ENCODE measurements around the gene MAB21L3.
"Not testable (repeated sequence)": the region's sequence is repeated elsewhere in the genome, so short reads cannot be mapped to it uniquely, and the experiment has no call there.

MAB21L3 gene

DNA sequence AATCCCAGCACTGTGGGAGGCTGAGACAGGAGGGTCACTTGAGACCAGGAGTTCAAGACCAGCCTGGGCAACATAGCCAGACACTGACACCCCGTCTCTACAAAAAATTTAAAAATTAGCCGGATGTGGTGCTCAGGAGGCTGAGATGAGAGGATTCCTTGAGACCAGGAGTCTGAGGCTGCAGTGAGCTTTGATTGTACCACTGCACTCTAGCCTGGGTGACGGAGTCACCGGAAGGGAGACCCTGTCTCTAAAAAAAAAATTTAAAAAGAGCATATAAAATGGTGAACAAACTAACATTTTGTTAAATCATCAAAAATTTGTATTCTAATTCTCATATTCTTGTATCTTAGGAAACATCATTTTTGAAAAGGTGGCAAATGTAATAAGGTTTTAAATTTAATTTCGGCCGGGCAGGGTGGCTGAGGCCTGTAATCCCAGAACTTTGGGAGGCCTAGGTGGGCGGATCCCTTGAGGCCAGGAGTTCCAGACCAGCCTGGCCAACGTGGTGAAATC lies 27.1 kb downstream of the MAB21L3 start:
- H3K27ac ChIP-seq (ENCODE audit: low read depth, low read length, severe bottlenecking), result no peak overlapping the region
- H3K4me1 ChIP-seq (ENCODE audit: control insufficient read depth, insufficient read depth, low read length, poor library complexity, severe bottlenecking), result no peaks in the 10 kb centered on the region
- WGBS, 2 experiments (ENCODE audit: insufficient coverage in 2 of 2), result 93% methylated on average over 5 of the region's 8 CpGs
- no peaks in the 10 kb centered on the region for H3K36me3 ChIP-seq (ENCODE audit: control insufficient read depth, insufficient read depth, low read length)
- H3K4me3 ChIP-seq (ENCODE audit: extremely low read depth, insufficient read depth, low read length, poor library complexity, severe bottlenecking), result no peak overlapping the region
- H3K9me3 ChIP-seq (ENCODE audit: control insufficient read depth, low read length), result no peaks in the 10 kb centered on the region

GRCh38 chr1:116139592-116140134 lies 28.5 kb downstream of the MAB21L3 start:
- Histone ChIP-seq H3K27ac (ENCODE audit: low read depth, low read length, severe bottlenecking) (no peak overlapping the region), H3K4me3 (ENCODE audit: extremely low read depth, insufficient read depth, low read length, poor library complexity, severe bottlenecking) (no peak overlapping the region), H3K4me1 (ENCODE audit: control insufficient read depth, insufficient read depth, low read length, poor library complexity, severe bottlenecking) (no peaks in the 10 kb centered on the region), H3K36me3 (ENCODE audit: control insufficient read depth, insufficient read depth, low read length) (no peaks in the 10 kb centered on the region), H3K9me3 (ENCODE audit: control insufficient read depth, low read length) (peaks cover 6% of the 10 kb centered on the region)
- 93 to 94% methylated on average over 5 to 6 of the region's 6 CpGs for WGBS, 2 experiments (ENCODE audit: insufficient coverage in 2 of 2)

DNA sequence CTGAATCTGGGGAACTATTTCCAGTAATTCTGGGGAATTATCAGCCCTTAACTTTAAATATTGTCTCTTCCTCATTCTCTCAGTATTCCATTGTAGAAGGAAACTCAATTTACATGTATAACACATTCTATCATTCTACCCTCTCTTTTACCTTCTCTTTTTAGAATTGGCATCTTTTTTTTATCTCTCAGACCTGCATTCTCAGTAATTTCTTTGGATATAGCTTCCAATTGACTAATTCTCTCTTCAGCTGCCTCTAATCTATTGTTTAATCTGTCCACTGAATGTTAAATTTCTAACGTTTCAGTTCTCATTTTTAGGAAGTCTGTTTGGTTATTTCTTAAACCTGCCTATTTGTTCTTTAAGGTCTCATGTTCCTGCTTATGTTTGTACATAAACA lies 33.0 kb downstream of the MAB21L3 start:
- Histone ChIP-seq H3K9me3 (ENCODE audit: control insufficient read depth, low read length) (peaks cover 6% of the 10 kb centered on the region), H3K27ac (ENCODE audit: low read depth, low read length, severe bottlenecking) (no peak overlapping the region), H3K36me3 (ENCODE audit: control insufficient read depth, insufficient read depth, low read length) (no peaks in the 10 kb centered on the region), H3K4me3 (ENCODE audit: extremely low read depth, insufficient read depth, low read length, poor library complexity, severe bottlenecking) (no peak overlapping the region), H3K4me1 (ENCODE audit: control insufficient read depth, insufficient read depth, low read length, poor library complexity, severe bottlenecking) (peaks cover 8% of the 10 kb centered on the region)
- WGBS, 2 experiments (ENCODE audit: insufficient coverage in 2 of 2), result no CpG with 5 or more reads among the region's 1 CpG

- not testable (repeated sequence) for H3K4me1 ChIP-seq (ENCODE audit: control insufficient read depth, insufficient read depth, low read length, poor library complexity, severe bottlenecking); H3K4me3 ChIP-seq (ENCODE audit: extremely low read depth, insufficient read depth, low read length, poor library complexity, severe bottlenecking); H3K36me3 ChIP-seq (ENCODE audit: control insufficient read depth, insufficient read depth, low read length); H3K9me3 ChIP-seq (ENCODE audit: control insufficient read depth, low read length); H3K27ac ChIP-seq (ENCODE audit: low read depth, low read length, severe bottlenecking)
- WGBS, 2 experiments (ENCODE audit: insufficient coverage in 2 of 2), result 96 to 99% methylated on average over 16 to 33 of the region's 37 CpGs
Measured at GRCh38 chr1:116146447-116147113, 35.4 kb downstream of the MAB21L3 start.

- Histone ChIP-seq H3K36me3 (ENCODE audit: control insufficient read depth, insufficient read depth, low read length) (no peaks in the 10 kb centered on the region), H3K9me3 (ENCODE audit: control insufficient read depth, low read length) (peaks cover 6% of the 10 kb centered on the region), H3K27ac (ENCODE audit: low read depth, low read length, severe bottlenecking) (peak overlapping the region; percentile 30), H3K4me3 (ENCODE audit: extremely low read depth, insufficient read depth, low read length, poor library complexity, severe bottlenecking) (no peak overlapping the region), H3K4me1 (ENCODE audit: control insufficient read depth, insufficient read depth, low read length, poor library complexity, severe bottlenecking) (peaks cover 8% of the 10 kb centered on the region)
- 100% methylated on average over 1 to 3 of the region's 3 CpGs for WGBS, 2 experiments (ENCODE audit: insufficient coverage in 2 of 2)
Measured at GRCh38 chr1:116147114-116147510, 35.9 kb downstream of the MAB21L3 start.

DNA sequence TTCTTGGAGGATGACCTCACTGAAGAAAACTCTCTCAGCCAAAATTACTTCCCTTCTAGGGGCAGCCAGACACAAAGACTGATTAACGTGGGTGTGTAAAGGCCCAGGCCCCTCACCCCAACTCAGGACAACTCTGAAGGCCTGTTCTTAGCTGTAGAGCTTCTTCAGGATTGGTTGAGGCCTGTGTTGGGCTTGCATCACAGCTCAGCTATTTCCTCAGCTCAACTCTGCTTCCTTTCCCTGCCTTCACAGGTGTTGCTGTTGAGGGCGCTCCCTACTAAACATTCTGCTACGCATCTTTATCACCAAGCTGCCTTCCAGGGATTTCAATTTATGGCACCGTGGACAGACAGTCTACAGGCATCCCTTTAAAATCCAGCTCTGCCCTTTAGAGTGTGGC lies 36.8 kb downstream of the MAB21L3 start:
- Histone ChIP-seq H3K36me3 (ENCODE audit: control insufficient read depth, insufficient read depth, low read length) (no peaks in the 10 kb centered on the region), H3K4me3 (ENCODE audit: extremely low read depth, insufficient read depth, low read length, poor library complexity, severe bottlenecking) (no peak overlapping the region), H3K9me3 (ENCODE audit: control insufficient read depth, low read length) (peaks cover 6% of the 10 kb centered on the region), H3K27ac (ENCODE audit: low read depth, low read length, severe bottlenecking) (peak overlapping the region; percentile 74), H3K4me1 (ENCODE audit: control insufficient read depth, insufficient read depth, low read length, poor library complexity, severe bottlenecking) (peaks cover 8% of the 10 kb centered on the region)
- 65 to 91% methylated on average over 3 to 4 of the region's 4 CpGs for WGBS, 2 experiments (ENCODE audit: insufficient coverage in 2 of 2)

- WGBS, 2 experiments (ENCODE audit: insufficient coverage in 2 of 2), result 83 to 100% methylated on average over 2 of the region's 3 CpGs
- H3K36me3 ChIP-seq (ENCODE audit: control insufficient read depth, insufficient read depth, low read length), result no peaks in the 10 kb centered on the region
- H3K4me1 ChIP-seq (ENCODE audit: control insufficient read depth, insufficient read depth, low read length, poor library complexity, severe bottlenecking), result peaks cover 8% of the 10 kb centered on the region
- H3K9me3 ChIP-seq (ENCODE audit: control insufficient read depth, low read length), result peaks cover 4% of the 10 kb centered on the region
- H3K27ac ChIP-seq (ENCODE audit: low read depth, low read length, severe bottlenecking), result no peak overlapping the region
- no peak overlapping the region for H3K4me3 ChIP-seq (ENCODE audit: extremely low read depth, insufficient read depth, low read length, poor library complexity, severe bottlenecking)
Measured at GRCh38 chr1:116148967-116149366, 37.8 kb downstream of the MAB21L3 start.

DNA sequence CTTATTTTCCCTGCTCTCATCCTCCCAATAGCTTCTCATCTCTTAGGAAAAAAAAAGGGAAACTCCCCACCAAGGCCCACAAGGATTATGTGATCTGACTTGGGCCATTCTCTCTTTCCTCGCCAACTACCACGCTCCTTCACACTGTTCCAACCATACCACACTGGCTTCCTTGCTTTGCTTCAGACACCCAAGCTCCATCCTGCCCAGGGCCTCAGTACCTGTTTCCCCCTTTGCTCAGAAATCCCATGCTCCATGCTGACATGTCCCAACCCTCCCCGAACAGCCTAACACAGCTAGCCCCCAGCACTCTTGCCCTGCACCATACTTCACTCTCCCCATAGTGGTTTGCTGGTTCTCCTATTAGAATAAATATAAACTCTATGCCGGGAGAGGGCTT lies 39.2 kb downstream of the MAB21L3 start:
- H3K27ac ChIP-seq (ENCODE audit: low read depth, low read length, severe bottlenecking), result no peak overlapping the region
- peaks cover 8% of the 10 kb centered on the region for H3K4me1 ChIP-seq (ENCODE audit: control insufficient read depth, insufficient read depth, low read length, poor library complexity, severe bottlenecking)
- H3K36me3 ChIP-seq (ENCODE audit: control insufficient read depth, insufficient read depth, low read length), result no peaks in the 10 kb centered on the region
- no peaks in the 10 kb centered on the region for H3K9me3 ChIP-seq (ENCODE audit: control insufficient read depth, low read length)
- no peak overlapping the region for H3K4me3 ChIP-seq (ENCODE audit: extremely low read depth, insufficient read depth, low read length, poor library complexity, severe bottlenecking)
- WGBS, 2 experiments (ENCODE audit: insufficient coverage in 2 of 2), result 86 to 88% methylated on average over 2 to 3 of the region's 4 CpGs

DNA sequence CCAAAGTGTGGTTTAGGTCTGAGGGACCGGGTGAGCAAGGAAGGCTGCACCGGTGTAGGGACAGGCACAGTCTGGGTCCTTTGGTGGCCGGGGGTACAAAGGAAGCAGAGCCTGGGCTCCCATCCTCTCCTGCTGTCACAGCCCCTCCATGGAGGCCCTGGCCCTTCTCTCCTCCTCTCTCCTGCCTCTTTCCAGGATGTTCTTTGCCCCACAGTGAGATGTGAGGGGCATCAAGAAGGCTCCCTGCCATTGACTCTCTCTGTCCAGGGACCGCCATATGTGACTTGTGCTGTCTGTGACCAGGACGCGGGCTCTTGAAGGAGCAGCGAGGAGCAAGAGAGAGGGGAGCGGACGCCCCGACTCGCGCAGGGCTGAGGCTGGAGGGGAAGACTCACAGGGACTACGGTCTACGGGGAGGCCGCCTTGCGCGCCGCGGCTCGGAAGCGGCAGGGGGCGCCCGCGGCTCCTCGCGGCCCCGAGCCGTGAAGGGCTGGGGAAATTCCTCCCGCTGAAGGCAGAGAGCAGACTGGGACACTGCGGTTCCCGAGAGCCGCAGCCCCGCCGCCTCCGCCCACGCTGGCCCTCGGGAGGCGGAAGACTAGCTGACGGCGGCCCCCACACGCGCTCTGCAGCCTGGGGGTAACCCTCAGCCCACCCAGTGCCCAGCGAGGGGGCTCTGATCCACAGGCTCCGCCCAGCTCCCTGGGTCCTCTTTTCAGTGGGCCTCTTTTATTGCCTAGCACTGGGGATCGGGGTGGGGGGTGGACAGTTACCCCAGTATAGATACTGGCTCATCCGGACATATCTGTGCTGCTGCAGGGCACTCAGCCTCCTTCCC lies 40.8 kb downstream of the MAB21L3 start:
- Histone ChIP-seq H3K4me3 (ENCODE audit: extremely low read depth, insufficient read depth, low read length, poor library complexity, severe bottlenecking) (peak overlapping the region; percentile 17), H3K27ac (ENCODE audit: low read depth, low read length, severe bottlenecking) (no peak overlapping the region), H3K4me1 (ENCODE audit: control insufficient read depth, insufficient read depth, low read length, poor library complexity, severe bottlenecking) (peaks cover 8% of the 10 kb centered on the region), H3K9me3 (ENCODE audit: control insufficient read depth, low read length) (no peaks in the 10 kb centered on the region), H3K36me3 (ENCODE audit: control insufficient read depth, insufficient read depth, low read length) (no peaks in the 10 kb centered on the region)
- WGBS, 2 experiments (ENCODE audit: insufficient coverage in 2 of 2), result 9 to 10% methylated on average over 43 to 45 of the region's 46 CpGs

- H3K9me3 ChIP-seq (ENCODE audit: control insufficient read depth, low read length), result no peaks in the 10 kb centered on the region
- peak overlapping the region; percentile 17 for H3K4me3 ChIP-seq (ENCODE audit: extremely low read depth, insufficient read depth, low read length, poor library complexity, severe bottlenecking)
- WGBS, 2 experiments (ENCODE audit: insufficient coverage in 2 of 2), result 100% methylated on average over 1 of the region's 4 CpGs
- H3K27ac ChIP-seq (ENCODE audit: low read depth, low read length, severe bottlenecking), result no peak overlapping the region
- no peaks in the 10 kb centered on the region for H3K36me3 ChIP-seq (ENCODE audit: control insufficient read depth, insufficient read depth, low read length)
- H3K4me1 ChIP-seq (ENCODE audit: control insufficient read depth, insufficient read depth, low read length, poor library complexity, severe bottlenecking), result peaks cover 8% of the 10 kb centered on the region
Measured at GRCh38 chr1:116152577-116152943, 41.4 kb downstream of the MAB21L3 start.

All from mesodermal cell (in vitro differentiated cells).